ENCODE data around the gene KREMEN1.

KREMEN1 gene

DNA sequence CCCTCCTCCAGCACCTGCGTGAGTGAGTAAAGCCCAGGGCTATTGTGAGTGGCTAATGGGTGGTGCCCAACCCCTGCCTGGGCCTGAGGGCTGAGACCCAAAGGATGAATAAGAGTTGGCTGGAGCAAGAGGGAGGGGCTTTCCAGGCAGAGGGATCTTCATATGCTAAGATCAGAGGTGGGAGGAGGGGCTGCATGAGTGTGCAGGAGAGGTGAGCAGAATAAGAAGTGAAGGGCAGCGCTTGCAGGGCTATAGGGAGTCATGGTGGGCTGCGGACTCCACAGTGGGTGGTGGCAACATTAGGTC lies 136.7 kb downstream of the KREMEN1 start:
- no peak for DNase-seq

DNA sequence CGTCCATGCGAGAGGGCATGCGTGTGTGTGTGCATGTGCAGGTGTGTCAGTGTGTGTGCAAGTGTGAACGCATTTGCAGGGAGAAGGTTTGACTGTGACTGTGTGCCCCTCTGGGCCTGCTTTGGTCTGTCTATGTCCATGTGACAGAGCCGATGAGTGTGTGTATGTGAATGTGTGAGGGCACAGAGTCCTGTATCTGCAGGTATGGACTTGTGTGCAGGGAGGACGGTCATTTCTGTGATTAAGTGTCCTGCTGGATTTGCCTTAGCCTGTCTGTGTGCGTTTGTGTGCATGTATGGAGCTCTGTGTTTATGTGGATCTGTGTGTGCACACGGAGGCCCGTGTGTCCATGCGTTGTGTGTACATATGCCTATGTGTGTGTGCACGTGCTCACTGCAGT lies 138.2 kb downstream of the KREMEN1 start:
- DNase-seq: no peak

DNA sequence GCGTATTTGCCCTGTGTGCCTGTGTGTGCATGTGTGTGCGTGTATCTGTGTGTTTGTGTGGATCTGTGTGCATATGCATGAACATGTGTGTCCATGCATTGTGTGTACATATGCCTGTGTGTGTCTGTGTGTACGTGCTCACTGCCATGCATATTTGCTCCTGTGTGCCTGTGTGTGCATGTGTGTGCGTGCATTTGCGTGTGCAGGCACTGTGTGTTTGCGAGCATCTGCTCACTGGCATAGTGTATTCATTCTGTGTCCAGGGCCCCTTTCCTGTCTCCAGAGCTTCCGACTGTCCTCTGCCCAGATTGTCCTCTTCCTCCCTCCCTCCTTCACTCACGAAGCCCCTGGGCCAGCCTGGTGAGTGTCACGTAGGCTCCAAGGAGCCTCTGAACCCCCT lies 138.6 kb downstream of the KREMEN1 start:
- no peak for DNase-seq

DNA sequence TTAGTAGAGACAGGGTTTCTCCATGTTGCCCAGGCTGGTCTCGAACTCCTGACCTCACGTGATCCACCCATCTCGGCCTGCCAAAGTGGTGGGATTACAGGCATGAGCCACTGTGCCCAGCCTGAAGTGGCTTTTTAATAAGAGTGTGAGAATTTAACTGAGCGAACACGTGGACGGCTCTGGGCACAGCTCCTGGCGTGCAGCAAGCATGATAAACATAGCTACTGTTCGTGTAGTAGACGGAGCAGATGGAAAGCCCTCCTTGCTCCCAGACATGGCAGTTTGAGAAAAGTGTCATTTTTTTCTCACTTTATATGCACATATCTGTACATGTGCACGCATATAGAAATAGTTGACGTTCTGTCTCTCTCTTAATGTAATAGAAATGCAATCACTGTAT lies 139.9 kb downstream of the KREMEN1 start:
- DNase-seq: no peak

DNA sequence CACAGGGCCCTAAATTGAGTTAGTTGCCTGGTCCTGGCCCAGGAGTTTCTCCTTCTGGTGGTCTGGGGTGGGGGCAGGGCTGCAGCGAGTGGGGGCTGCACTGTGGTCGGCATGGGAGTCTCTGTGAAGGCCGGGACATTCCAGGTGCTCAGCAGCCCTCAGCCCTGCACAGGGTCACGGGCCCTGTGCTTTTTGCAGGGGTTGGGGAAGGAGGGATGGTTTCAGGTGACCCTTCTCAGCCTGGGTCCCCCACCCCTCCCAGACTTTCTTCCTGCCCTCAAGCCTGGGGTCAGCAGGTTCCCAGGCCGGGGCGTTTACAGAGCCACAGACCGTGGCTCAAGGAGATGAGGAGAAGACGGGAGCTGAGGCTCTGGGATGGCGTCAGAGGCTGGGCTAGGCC lies 140.7 kb downstream of the KREMEN1 start:
- no peak for DNase-seq

DNA sequence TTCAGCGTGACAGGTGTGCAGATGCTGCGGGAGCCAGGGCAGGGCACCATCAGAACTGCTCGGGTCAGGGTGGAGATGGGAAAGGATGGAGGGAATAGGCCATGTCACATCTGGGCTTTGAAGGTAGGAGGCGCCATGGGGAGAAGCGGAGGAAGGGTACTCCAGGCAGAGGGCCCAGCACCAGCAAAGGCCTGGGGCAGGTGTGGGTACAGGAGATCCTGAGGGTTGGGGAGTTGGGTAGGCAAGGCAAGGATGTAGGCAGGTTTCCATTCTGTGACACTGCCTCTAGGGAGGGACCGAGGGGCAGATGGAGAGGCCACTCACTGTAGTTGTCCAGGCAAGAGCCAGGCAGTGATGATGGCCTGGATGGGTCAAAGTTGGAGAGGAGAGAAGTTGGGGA lies 141.4 kb downstream of the KREMEN1 start:
- DNase-seq: no peak

DNA sequence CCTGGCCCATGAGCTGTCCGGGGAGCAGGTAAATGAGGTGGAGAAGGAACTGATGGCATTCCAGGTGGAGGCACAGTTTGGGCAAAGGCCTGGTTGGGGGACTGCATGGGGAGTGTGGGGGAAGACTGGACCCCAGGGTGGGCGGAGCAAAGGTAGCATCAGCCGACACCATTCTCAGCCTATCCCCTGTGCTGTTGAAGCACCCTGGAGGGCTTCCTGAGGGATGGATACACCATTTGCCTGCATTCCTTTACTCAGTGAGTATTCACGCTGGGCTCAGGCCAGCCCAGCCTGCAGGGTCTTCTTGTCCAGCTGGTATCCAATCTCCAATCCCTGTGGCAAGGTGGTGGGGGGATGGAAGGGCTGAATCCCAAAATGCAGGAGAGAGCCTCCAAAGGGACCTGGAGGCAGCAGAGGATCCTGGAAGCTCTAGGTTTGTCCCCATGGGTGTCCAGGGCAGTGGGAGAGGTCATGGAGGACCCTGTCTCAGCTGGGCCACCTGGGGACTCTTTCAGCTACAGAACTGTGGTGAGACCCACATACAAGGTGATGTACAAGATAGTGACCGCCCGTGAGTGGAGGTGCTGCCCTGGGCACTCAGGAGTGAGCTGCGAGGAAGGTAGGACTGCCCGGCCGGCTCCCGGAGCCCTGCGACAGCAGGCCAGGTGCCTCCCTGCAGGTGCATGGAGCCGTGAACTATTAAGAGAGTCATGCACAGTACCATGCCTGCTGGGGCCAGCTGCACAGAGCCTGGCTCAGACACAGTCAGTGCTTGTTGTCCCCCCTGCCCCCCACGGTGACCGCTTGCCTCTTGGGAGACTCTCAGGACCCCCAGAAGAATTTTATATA lies 142.4 kb downstream of the KREMEN1 start:
- DNase-seq: no peak

DNA sequence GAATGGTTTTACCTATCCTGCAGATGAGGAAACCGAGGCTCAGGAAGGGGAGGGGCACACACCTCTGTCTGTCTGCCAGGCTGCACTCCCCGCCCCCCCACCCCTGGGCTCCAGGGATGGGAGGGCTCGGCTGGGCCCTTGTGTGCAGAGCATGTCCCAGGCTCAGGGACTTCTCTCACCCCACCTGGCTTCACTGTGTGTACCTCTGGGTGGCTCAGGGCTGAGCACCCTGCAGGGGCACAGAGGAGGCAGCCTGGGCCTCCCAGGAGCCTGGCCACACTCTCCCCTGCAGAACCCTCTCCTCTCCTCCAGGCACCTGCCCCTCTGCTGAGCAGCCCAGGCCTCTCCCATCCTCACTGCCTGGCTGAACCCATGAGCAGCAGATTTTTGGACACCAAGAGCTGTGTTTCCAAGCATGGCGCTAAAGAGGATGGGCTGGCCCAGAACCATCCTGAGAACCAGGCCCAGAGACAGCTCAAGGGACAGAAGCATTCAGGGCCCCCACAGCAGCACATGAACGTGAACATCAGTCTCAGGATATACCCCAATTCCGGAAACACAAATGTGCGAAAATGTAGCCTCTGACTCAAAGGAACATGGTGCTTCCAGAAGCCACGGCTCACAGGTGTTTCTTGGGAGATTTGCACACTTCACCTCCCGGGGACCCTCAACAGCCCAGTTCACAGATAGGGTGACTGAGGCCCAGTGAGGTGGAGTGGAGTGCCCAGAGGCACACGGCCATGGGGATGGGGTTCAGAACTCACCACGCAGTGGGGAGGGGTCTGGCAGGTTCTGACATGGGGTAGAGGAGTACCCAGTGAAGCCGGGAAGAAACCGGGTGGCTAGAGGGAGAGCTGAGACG lies 143.4 kb downstream of the KREMEN1 start:
- DNase-seq: no peak

DNA sequence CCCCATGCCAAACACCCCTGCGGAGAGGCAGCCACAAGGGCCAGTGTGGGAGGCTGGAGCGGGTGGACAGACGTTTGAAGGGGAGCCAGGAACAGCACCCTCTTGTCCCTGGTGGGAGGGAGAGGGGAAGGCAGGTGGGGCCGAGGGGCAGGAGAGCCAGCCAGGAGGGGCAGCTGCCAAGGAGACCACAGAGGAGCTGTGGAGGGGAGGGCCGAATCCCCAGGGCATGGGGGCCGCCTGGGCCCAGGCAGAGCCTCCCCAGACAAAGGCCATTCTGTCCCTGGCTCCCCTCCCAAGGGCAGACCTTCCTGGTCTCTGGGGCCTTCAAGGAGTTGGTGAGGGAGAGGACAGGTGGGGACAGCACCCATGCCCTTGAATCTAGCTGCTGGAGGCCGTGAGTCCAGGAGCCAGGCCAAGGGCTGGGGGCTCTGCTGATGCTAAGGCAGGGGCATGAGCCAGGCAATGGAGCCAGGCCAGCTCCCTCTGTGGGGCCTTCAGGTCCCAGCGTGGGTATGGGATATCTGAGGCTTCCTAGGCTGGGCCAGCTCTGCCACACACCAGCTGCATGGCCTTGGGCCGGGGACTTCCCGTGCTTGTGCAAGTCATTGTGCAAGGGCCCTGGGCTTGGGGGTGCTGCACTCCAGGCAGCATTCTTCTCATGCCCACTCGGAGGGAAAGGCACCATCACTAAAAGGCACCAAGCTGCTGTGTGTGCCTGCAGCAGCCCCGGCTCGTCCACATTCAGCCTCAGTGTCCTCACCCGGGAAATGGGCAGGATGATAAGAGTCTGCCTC lies 144.2 kb downstream of the KREMEN1 start:
- no peak for DNase-seq

Data from stimulated activated CD4-positive, alpha-beta T cell treated with anti-CD3 and anti-CD28 coated beads, Interleukin-2, amount 100 ng/mL, for 48 hours (primary cell).